Testis (tissue), 2 donors: ENCODE data around the gene PPP2R2C.

Experiments used
- CTCF ChIP-seq, 3 experiments: fragments of 450-650 bp in 2 of 3; fragments of 200-600 bp in 1 of 3; sonication (generic) in 1 of 3; IDR thresholded peaks; one replicate each; pipeline ENCODE4 v1.5.1; 2016 to 2019; ENCODE audit warnings: antibody characterized with exemption in 3 of 3, mild to moderate bottlenecking in 2 of 3, moderate library complexity in 1 of 3
- POLR2A ChIP-seq: fragments of 450-650 bp; IDR thresholded peaks from one replicate; pipeline ENCODE4 v1.6.1; 2017; ENCODE audit warnings: antibody characterized with exemption, mild to moderate bottlenecking, moderate library complexity

GRCh38 chr4:6446130-6446482 lies 26.3 kb downstream of the PPP2R2C start:
- TF ChIP-seq CTCF (IDR thresholded peaks at IDR 0.05) = no peak
- TF ChIP-seq POLR2A = no peak
